GM19099 (cell line): ENCODE results near the gene WDR27.

Source experiments
- POLR2A ChIP-seq: IDR thresholded peaks from 3 replicates; pipeline ENCODE4 v1.6.1; 2011; ENCODE audit warnings: low read depth; ENCODE audit not compliant: insufficient read length; ENCODE audit errors: extremely low read depth

Gene WDR27

DNA sequence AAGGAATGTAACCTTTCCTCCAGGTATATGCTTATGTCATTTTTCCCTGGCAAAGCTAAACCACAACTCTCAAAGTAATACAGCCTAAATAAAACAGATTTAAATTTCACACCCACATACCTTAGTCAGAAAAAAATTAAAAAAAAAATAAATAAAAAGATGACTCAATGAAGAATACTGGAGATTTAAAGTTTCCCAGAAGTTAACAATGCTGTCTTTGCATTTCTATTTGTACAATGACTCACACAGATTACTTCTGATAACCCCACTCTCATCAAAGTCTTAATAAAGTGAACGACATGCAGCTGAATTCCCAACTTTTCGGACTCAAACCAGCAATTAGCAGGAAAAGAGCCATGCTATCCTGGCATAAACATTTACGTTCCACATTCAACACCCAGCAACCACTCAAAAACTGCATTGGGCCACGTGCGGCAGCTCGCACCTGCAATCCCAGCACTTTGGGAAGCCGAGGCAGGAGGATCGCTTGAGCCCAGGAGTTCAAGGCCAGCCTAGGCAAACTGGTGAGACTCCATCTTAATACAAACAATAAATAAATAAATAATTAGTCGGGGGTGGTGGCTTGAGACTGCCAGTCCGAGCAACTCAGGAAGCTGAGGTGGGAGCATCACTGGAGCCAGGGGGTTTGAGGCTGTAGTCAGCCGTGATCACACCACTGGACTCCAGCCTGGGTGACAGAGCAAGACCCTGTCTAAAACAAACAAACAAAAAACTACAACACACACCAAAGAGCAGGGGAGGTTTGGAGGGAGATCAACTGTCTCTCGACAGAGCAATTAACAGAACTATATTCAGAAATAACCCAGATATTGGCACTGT lies 130.5 kb downstream of the WDR27 start:
- TF ChIP-seq POLR2A = no peak

GRCh38 chr6:169568314-169569087 lies 133.3 kb downstream of the WDR27 start:
- no peak for TF ChIP-seq POLR2A

GRCh38 chr6:169567819-169568218 lies 134.0 kb downstream of the WDR27 start:
- no peak for TF ChIP-seq POLR2A

- TF ChIP-seq POLR2A = no peak
Measured at GRCh38 chr6:169566961-169567750, 134.7 kb downstream of the WDR27 start.

- no peak for TF ChIP-seq POLR2A
Measured at GRCh38 chr6:169566319-169566718, 135.5 kb downstream of the WDR27 start.

DNA sequence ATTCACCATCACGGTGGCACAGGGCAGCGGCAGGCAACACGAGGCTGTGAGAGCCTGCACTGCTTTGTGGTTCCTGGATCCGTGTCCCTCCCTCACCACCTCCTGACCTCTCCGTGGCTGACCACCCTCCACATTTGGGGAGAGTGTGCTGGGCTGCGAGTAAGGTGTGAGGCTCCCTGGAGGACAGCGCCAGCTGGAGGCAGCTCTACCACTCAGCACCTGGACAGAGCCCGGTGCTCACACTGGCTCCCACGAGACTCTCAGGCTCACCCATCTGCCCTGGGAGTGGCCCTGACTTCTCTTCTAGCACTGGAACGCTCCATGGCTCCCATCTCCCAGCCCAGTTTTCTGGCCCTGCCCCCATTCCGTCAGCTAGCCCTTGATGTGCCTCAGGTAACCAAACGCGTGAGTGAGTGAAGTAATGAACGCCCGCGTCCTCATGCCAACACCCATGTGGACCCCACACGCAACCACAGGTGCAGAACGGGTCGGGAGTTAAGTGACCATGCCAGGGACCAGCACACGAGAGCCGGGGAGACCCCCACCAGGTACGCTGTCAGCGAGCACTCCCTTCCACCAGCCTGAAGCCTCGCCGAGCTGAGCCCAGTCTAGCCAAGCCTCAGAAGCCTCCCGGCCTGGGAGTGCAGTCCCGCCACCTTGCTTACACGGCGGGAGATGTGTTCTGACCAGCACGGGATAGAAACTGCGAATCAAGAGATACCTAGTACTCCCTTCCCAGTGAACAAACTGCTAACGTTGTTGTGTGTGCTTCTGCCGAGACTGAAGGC lies 137.2 kb downstream of the WDR27 start:
- no peak for TF ChIP-seq POLR2A

DNA sequence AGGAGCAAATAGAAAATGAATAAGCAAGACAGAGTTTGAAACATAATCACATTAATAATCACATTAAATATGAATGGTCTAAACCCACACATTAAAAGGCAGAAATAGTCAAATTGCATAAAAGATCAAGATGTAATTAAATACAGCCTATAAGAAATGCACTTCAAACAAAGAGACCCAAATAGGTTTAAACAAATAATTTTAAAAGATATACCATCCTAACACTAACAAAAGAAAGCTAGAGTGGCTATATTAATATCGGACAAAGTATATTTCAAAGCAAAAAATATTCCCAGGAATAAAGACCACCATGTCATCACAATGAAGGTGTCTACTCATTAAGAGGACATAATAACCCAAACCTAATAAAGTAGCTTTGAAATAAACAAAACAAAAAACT lies 140.2 kb downstream of the WDR27 start:
- TF ChIP-seq POLR2A = no peak

GRCh38 chr6:169559592-169559991 lies 142.2 kb downstream of the WDR27 start:
- no peak for TF ChIP-seq POLR2A

- TF ChIP-seq POLR2A = no peak
Measured at GRCh38 chr6:169558774-169559441, 142.9 kb downstream of the WDR27 start.

GRCh38 chr6:169558378-169558773 lies 143.5 kb downstream of the WDR27 start:
- TF ChIP-seq POLR2A = no peak

DNA sequence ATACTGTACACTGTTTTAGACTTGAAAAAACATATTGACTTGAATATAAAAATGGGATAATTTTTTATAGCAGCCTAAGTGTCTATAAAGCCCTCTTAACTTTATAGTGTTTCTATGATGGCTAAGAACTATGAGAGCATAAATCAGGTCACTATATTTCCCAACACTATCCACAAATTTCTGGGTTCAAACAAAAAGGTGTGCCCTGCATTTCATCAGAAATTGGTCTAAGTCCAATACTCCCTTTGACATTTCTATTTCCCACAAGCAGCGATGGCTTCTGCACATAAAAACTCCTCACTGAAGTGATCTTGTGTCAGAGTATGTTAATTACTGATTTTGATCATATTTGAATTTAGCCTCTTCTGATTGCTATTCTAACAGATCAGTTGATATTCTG lies 143.9 kb downstream of the WDR27 start:
- no peak for TF ChIP-seq POLR2A

- TF ChIP-seq POLR2A = no peak
Measured at GRCh38 chr6:169556758-169557548, 144.9 kb downstream of the WDR27 start.

DNA sequence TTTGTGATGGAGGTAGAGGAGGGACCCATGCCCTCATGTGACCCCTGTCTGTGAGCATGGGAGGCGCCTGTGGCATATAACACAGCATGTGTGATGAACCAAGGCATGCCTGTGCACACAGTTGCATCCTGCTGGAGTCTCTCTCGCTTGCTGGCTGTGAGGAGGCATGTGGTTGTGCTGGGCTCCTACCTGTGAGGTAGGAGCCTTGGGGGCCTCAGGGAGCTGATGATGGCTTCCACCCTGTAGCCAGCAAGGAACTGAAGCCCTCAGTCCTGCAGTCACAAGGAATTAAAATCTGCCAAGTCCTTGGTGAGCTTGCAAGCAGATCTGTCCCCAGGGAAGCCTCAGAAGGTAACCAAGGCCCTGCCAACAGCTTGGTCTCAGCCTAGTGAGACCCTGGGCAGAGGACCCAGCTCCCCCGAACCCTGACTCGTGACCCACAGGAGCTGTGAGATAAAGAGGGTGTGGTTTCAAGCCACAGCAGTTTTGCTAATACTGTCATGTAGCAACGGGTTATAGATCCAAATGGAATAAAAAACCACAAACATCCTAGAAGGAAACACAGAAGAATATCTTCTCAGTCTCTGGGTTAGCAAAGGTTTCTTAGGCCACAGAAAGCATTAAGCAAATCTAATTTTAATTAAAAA lies 145.7 kb downstream of the WDR27 start:
- TF ChIP-seq POLR2A = no peak

- TF ChIP-seq POLR2A = no peak
Measured at GRCh38 chr6:169545982-169546381, 155.8 kb downstream of the WDR27 start.
